PC-3 (cell line): ENCODE results near the gene YBX2. TPM values are rescaled to one million over a fixed set of nuclear protein-coding genes. Genes with fewer than 3 reads are reported as not detected.
A peak's percentile ranks its signal among the peaks of the same experiment; 100 is the strongest.

Experiments used
- ATAC-seq: fragments of 200-7000 bp; cut with Tn5 transposase; 2 replicates; pipeline ENCODE4 v1.9.1; 2020; ENCODE audit warnings: mild to moderate bottlenecking, moderate library complexity
- BruUV-seq: library from RNA; stranded (reverse); fragments of 400-500 nt; replicated peaks from 2 replicates; lab custom pipeline; 2021; lab: Mats Ljungman, UMichigan
- CTCF ChIA-PET: fragments of 300-600 bp; sonication (Branson Sonifier 250); formaldehyde crosslinking; loops from one replicate; lab custom pipeline; 2022; ENCODE audit warnings: antibody characterized with exemption; lab: Charles Lee
- POLR2A ChIA-PET: fragments of 300-600 bp; sonication (Branson Sonifier 250); formaldehyde crosslinking; loops from one replicate; lab custom pipeline; 2022; ENCODE audit warnings: antibody characterized with exemption; ENCODE audit not compliant: unreplicated experiment; lab: Charles Lee
- DNase-seq: peaks from one replicate; pipeline ENCODE4 v3.0.0-alpha.2; 2015
- H2AFZ ChIP-seq: fragments of 300-600 bp; sonication (generic); 2 replicates; pipeline ENCODE4 v1.6.0; 2016; ENCODE audit warnings: antibody characterized with exemption, low read length
- H3F3A ChIP-seq: fragments of 300-600 bp; sonication (generic); one replicate; pipeline ENCODE4 v1.6.0; 2017; ENCODE audit warnings: antibody characterized with exemption, low read length, control low read depth, mild to moderate bottlenecking; ENCODE audit not compliant: unreplicated experiment
- H3K27ac ChIP-seq: fragments of 300-600 bp; sonication (generic); 2 replicates; pipeline ENCODE4 v1.5.1; 2016; ENCODE audit warnings: mild to moderate bottlenecking, low read length
- H3K27me3 ChIP-seq: fragments of 300-600 bp; sonication (generic); 2 replicates; pipeline ENCODE4 v1.6.1; 2016; ENCODE audit warnings: low read length, mixed read lengths
- H3K36me3 ChIP-seq: fragments of 300-600 bp; sonication (generic); 2 replicates; pipeline ENCODE4 v1.6.1; 2016; ENCODE audit warnings: low read depth, mixed run types, low read length, mixed read lengths
- H3K4me1 ChIP-seq: fragments of 300-600 bp; sonication (generic); 2 replicates; pipeline ENCODE4 v1.5.1; 2016; ENCODE audit warnings: low read length; ENCODE audit not compliant: insufficient read depth
- H3K4me2 ChIP-seq: fragments of 300-600 bp; sonication (generic); 2 replicates; pipeline ENCODE4 v1.6.0; 2016; ENCODE audit warnings: low read length
- H3K4me3 ChIP-seq: fragments of 300-600 bp; sonication (generic); 2 replicates; pipeline ENCODE4 v1.5.1; 2016; ENCODE audit warnings: mild to moderate bottlenecking, low read length, mixed read lengths
- H3K79me2 ChIP-seq: fragments of 300-600 bp; sonication (generic); 2 replicates; pipeline ENCODE4 v1.6.1; 2017; ENCODE audit warnings: low read length, mixed read lengths
- H3K9ac ChIP-seq: fragments of 300-600 bp; sonication (generic); 2 replicates; pipeline ENCODE4 v1.6.0; 2016; ENCODE audit warnings: mild to moderate bottlenecking, low read length
- H3K9me2 ChIP-seq: fragments of 300-600 bp; sonication (generic); replicated peaks from 2 replicates; pipeline ENCODE4 v1.6.1; 2016; ENCODE audit warnings: mixed run types, low read length, mixed read lengths
- H3K9me3 ChIP-seq: fragments of 300-600 bp; sonication (generic); 2 replicates; pipeline ENCODE4 v1.6.1; 2016; ENCODE audit warnings: low read length, mixed read lengths
- H4K20me1 ChIP-seq: fragments of 300-600 bp; sonication (generic); 2 replicates; pipeline ENCODE4 v1.6.1; 2016; ENCODE audit warnings: low read length, mixed read lengths
- CTCF ChIP-seq: fragments of 300-600 bp; sonication (generic); conservative IDR thresholded peaks from 2 replicates; pipeline ENCODE4 v1.5.1; 2017; ENCODE audit warnings: antibody characterized with exemption, low read depth, mild to moderate bottlenecking, low read length
- EZH2 ChIP-seq: fragments of 300-600 bp; sonication (generic); IDR thresholded peaks from one replicate; pipeline ENCODE4 v1.6.1; 2017; ENCODE audit warnings: antibody characterized with exemption, mild to moderate bottlenecking, low read length; ENCODE audit not compliant: unreplicated experiment
- EZH2phosphoT487 ChIP-seq: fragments of 300-600 bp; sonication (generic); IDR thresholded peaks from 2 replicates; pipeline ENCODE4 v1.6.1; 2018; ENCODE audit warnings: mild to moderate bottlenecking, antibody characterized with exemption, low read length, borderline replicate concordance
- intact Hi-C: fragments of 100-400 bp; cut with micrococcal nuclease; formaldehyde crosslinking; loops from 2 replicates; pipeline ENCODE4 v1.9.0; 2023
- total RNA-seq: library from RNA; depleted of rRNA; stranded (reverse); fragments of >200 nt; gene quantifications from 2 replicates; pipeline ENCODE4 v1.2.3, GENCODE V29; 2014; rRNA removed

YBX2 gene
- total RNA-seq, 1 experiment from 2014 or later = 1.1 TPM

GRCh38 chr17:7238420-7239090, 55.9 kb downstream of the YBX2 start:
- peak overlapping the region; percentile 96 for H3K4me3 ChIP-seq
- H2AFZ ChIP-seq = peak overlapping the region; percentile 50; the same call in 1 of the 2 replicates
- H3F3A ChIP-seq = peaks cover 8% of the 10 kb centered on the region
- no peak for DNase-seq
- peaks cover 40% of the 10 kb centered on the region for H3K4me1 ChIP-seq
- POLR2A ChIA-PET = no interaction called here
- intact Hi-C loops = no loop called here
- no peaks in the 10 kb centered on the region for H3K9me2 ChIP-seq
- H3K27ac ChIP-seq = 0 out of 2 replicates have a peak overlapping the region, but pooled peaks have one; percentile 32
- no peaks in the 10 kb centered on the region for H3K27me3 ChIP-seq
- CTCF ChIA-PET = no interaction called here
- H3K36me3 ChIP-seq = peaks cover 13% of the 10 kb centered on the region; the same call in 1 of the 2 replicates
- no peaks in the 10 kb centered on the region for H3K9me3 ChIP-seq
- H4K20me1 ChIP-seq = no peaks in the 10 kb centered on the region
- no TSS peak for BruUV-seq
- H3K79me2 ChIP-seq = peaks cover 60% of the 10 kb centered on the region
- ATAC-seq = no peak
- peak overlapping the region; percentile 91 for H3K9ac ChIP-seq
- peak overlapping the region; percentile 85 for H3K4me2 ChIP-seq
- no peak for TF ChIP-seq CTCF
- no peak for TF ChIP-seq EZH2phosphoT487
- TF ChIP-seq EZH2 = no peak

Other genes with a start within 250 kb of the YBX2 start
- not detected in 2 replicates for gene CLEC10A, start 214.4 kb downstream of the YBX2 start, total RNA-seq
- not detected in 2 replicates for gene ASGR2, start 179.8 kb downstream of the YBX2 start, total RNA-seq
- gene ASGR1, start 115.3 kb downstream of the YBX2 start, total RNA-seq = 0.95 and 2.2 TPM in 2 replicates
- gene DLG4, start 74.8 kb downstream of the YBX2 start, total RNA-seq = 6.5 and 12.8 TPM in 2 replicates
- gene ACADVL, start 74.7 kb downstream of the YBX2 start, total RNA-seq = 558 and 646 TPM in 2 replicates
- 36.9 and 65.7 TPM in 2 replicates for gene DVL2, start 60.1 kb downstream of the YBX2 start, total RNA-seq
- 20.8 and 32.7 TPM in 2 replicates for gene PHF23, start 55.2 kb downstream of the YBX2 start, total RNA-seq
- 88.2 and 103 TPM in 2 replicates for gene GABARAP, start 52.2 kb downstream of the YBX2 start, total RNA-seq
- gene CTDNEP1, start 42.9 kb downstream of the YBX2 start, total RNA-seq = 52.4 and 68.5 TPM in 2 replicates
- 60.5 and 67.5 TPM in 2 replicates for gene ELP5, start 42.4 kb downstream of the YBX2 start, total RNA-seq
- 147 and 180 TPM in 2 replicates for gene CLDN7, start 32.2 kb downstream of the YBX2 start, total RNA-seq
- gene SLC2A4, start 12.9 kb downstream of the YBX2 start, total RNA-seq = 0.29 TPM in 1 of 2 replicates, not detected in the other
- gene EIF5A, start 13.0 kb upstream of the YBX2 start, total RNA-seq = 1,140 and 1,203 TPM in 2 replicates
- gene GPS2, start 20.7 kb upstream of the YBX2 start, total RNA-seq = 30.8 and 45.8 TPM in 2 replicates
- 21.4 and 27.7 TPM in 2 replicates for gene NEURL4, start 34.7 kb upstream of the YBX2 start, total RNA-seq
- gene ACAP1, start 41.9 kb upstream of the YBX2 start, total RNA-seq = not detected in 2 replicates
- gene KCTD11, start 57.5 kb upstream of the YBX2 start, total RNA-seq = 7.0 and 7.6 TPM in 2 replicates
- not detected in 2 replicates for gene TMEM95, start 60.5 kb upstream of the YBX2 start, total RNA-seq
- 10.8 and 13.5 TPM in 2 replicates for gene TNK1, start 86.5 kb upstream of the YBX2 start, total RNA-seq
- gene PLSCR3, start 99.9 kb upstream of the YBX2 start, total RNA-seq = 53.8 and 62.7 TPM in 2 replicates
- 56.6 and 82.4 TPM in 2 replicates for gene TMEM256, start 109.5 kb upstream of the YBX2 start, total RNA-seq
- 7.4 and 12.7 TPM in 2 replicates for gene NLGN2, start 113.2 kb upstream of the YBX2 start, total RNA-seq
- not detected in 2 replicates for gene SPEM1, start 125.7 kb upstream of the YBX2 start, total RNA-seq
- gene SPEM2, start 131.0 kb upstream of the YBX2 start, total RNA-seq = not detected in 2 replicates
- gene SPEM3, start 134.2 kb upstream of the YBX2 start, total RNA-seq = not detected in 2 replicates
- gene TMEM102, start 140.8 kb upstream of the YBX2 start, total RNA-seq = 14.0 and 17.9 TPM in 2 replicates
- gene FGF11, start 144.9 kb upstream of the YBX2 start, total RNA-seq = 0.69 and 1.0 TPM in 2 replicates
- 2.1 and 2.9 TPM in 2 replicates for gene CHRNB1, start 150.4 kb upstream of the YBX2 start, total RNA-seq
- 14.7 and 18.4 TPM in 2 replicates for gene ZBTB4, start 185.0 kb upstream of the YBX2 start, total RNA-seq
- gene SLC35G6, start 186.8 kb upstream of the YBX2 start, total RNA-seq = not detected in 2 replicates
- gene POLR2A, start 189.7 kb upstream of the YBX2 start, total RNA-seq = 47.1 and 95.7 TPM in 2 replicates